GM23248 (cell line): ENCODE measurements around the gene GPR61.

Experiments used
- EZH2 ChIP-seq: fragments of 200-600 bp; sonication (generic); IDR thresholded peaks from 2 replicates; pipeline ENCODE4 v1.6.1; 2018; ENCODE audit warnings: antibody characterized with exemption, mild to moderate bottlenecking; ENCODE audit not compliant: insufficient read depth, poor library complexity, severe bottlenecking
- EZH2phosphoT487 ChIP-seq: fragments of 200-600 bp; sonication (generic); IDR thresholded peaks from 2 replicates; pipeline ENCODE4 v1.6.1; 2018; ENCODE audit warnings: antibody characterized with exemption, moderate library complexity, mild to moderate bottlenecking, low read depth; ENCODE audit not compliant: insufficient read depth

GRCh38 chr1:109502364-109502851, 37.3 kb upstream of the GPR61 start:
- TF ChIP-seq EZH2phosphoT487 (no peak), EZH2 (no peak)
